Stimulated activated CD8-positive, alpha-beta memory T cell treated with anti-CD3 and anti-CD28 coated beads, Interleukin-2, amount 100 ng/mL, for 1 hour (primary cell): ENCODE data around the gene RNF112.

Source experiments
- DNase-seq, 2 donors: peaks; one replicate each; pipeline ENCODE4 v3.0.0-alpha.2; 2020; ENCODE audit warnings: low read depth in 2 of 2

RNF112 gene

GRCh38 chr17:19375732-19376131, 35.3 kb upstream of the RNF112 start:
- no peak for DNase-seq

- DNase-seq, result no peak
Measured at GRCh38 chr17:19376811-19377210, 34.2 kb upstream of the RNF112 start.

- peak; percentile 86 to 89 for DNase-seq
Measured at GRCh38 chr17:19377602-19378415, 33.2 kb upstream of the RNF112 start.

GRCh38 chr17:19378416-19379360, 32.3 kb upstream of the RNF112 start, which contains the start of gene MAPK7:
Gene MAPK7, plus strand, starts transcription at chr17:19378498. Its CDS starts 403 bp downstream, at chr17:19378901.
- DNase-seq, result no peak

- DNase-seq, result no peak
Measured at GRCh38 chr17:19379361-19380065, 31.5 kb upstream of the RNF112 start.

- no peak for DNase-seq
Measured at GRCh38 chr17:19380481-19381301, 30.3 kb upstream of the RNF112 start.

- no peak for DNase-seq
Measured at GRCh38 chr17:19381361-19381740, 29.7 kb upstream of the RNF112 start.

- no peak for DNase-seq
Measured at GRCh38 chr17:19381741-19382444, 29.1 kb upstream of the RNF112 start.

GRCh38 chr17:19382531-19383444, 28.2 kb upstream of the RNF112 start:
- no peak for DNase-seq

- DNase-seq, result no peak
Measured at GRCh38 chr17:19383681-19384470, 27.2 kb upstream of the RNF112 start.

GRCh38 chr17:19384723-19385391, 26.2 kb upstream of the RNF112 start:
- no peak for DNase-seq

GRCh38 chr17:19385521-19385983, 25.5 kb upstream of the RNF112 start:
- no peak for DNase-seq

- DNase-seq, result no peak
Measured at GRCh38 chr17:19386051-19386929, 24.7 kb upstream of the RNF112 start.

- DNase-seq, result no peak
Measured at GRCh38 chr17:19386974-19387920, 23.8 kb upstream of the RNF112 start, which contains the start of gene MFAP4. Gene MFAP4, minus strand, starts transcription at chr17:19387190. Its CDS starts 35 bp downstream, at chr17:19387155.

- DNase-seq, result no peak
Measured at GRCh38 chr17:19387921-19388521, 23.0 kb upstream of the RNF112 start.
